ENCODE data around the gene PPP1R18.

Gene PPP1R18

GRCh38 chr6:30689985-30690384 lies 3.5 kb upstream of the PPP1R18 start:
- H3K4me1 Mint-ChIP-seq: peaks cover 63% of the 10 kb centered on the region
- H3K36me3 Mint-ChIP-seq (ENCODE audit: low read depth): peaks cover 10% of the 10 kb centered on the region
- peak overlapping the region; percentile 93 for H3K4me3 Mint-ChIP-seq
- DNase-seq: no peak
- peak overlapping the region; percentile 97 for H3K27ac Mint-ChIP-seq
- H3K27me3 Mint-ChIP-seq (ENCODE audit: low read depth, poor library complexity): no peaks in the 10 kb centered on the region
- no peaks in the 10 kb centered on the region for H3K9me3 Mint-ChIP-seq
- no peak for TF ChIP-seq CTCF (IDR thresholded peaks at IDR 0.05)

GRCh38 chr6:30689022-30689865 lies 2.8 kb upstream of the PPP1R18 start:
- H3K27me3 Mint-ChIP-seq (ENCODE audit: low read depth, poor library complexity): no peaks in the 10 kb centered on the region
- H3K27ac Mint-ChIP-seq: no peak overlapping the region
- peaks cover 12% of the 10 kb centered on the region for H3K36me3 Mint-ChIP-seq (ENCODE audit: low read depth)
- no peaks in the 10 kb centered on the region for H3K9me3 Mint-ChIP-seq
- no peak for TF ChIP-seq CTCF (IDR thresholded peaks at IDR 0.05)
- DNase-seq: no peak
- H3K4me3 Mint-ChIP-seq: peak overlapping the region; percentile 93
- H3K4me1 Mint-ChIP-seq: peaks cover 68% of the 10 kb centered on the region

GRCh38 chr6:30688569-30688968 lies 2.1 kb upstream of the PPP1R18 start:
- Mint-ChIP-seq H3K4me3 (peak overlapping the region; percentile 93), H3K4me1 (peaks cover 75% of the 10 kb centered on the region), H3K9me3 (no peaks in the 10 kb centered on the region), H3K27ac (no peak overlapping the region), H3K36me3 (ENCODE audit: low read depth) (peaks cover 12% of the 10 kb centered on the region), H3K27me3 (ENCODE audit: low read depth, poor library complexity) (no peaks in the 10 kb centered on the region)
- no peak for TF ChIP-seq CTCF (IDR thresholded peaks at IDR 0.05)
- DNase-seq: no peak

- TF ChIP-seq CTCF (IDR thresholded peaks at IDR 0.05): no peak
- Mint-ChIP-seq H3K4me1 (peaks cover 82% of the 10 kb centered on the region), H3K27ac (peak overlapping the region; percentile 95), H3K27me3 (ENCODE audit: low read depth, poor library complexity) (no peaks in the 10 kb centered on the region), H3K36me3 (ENCODE audit: low read depth) (peaks cover 12% of the 10 kb centered on the region), H3K9me3 (no peaks in the 10 kb centered on the region), H3K4me3 (peak overlapping the region; percentile 93)
- no peak for DNase-seq
Observed at GRCh38 chr6:30687659-30688431, 1.4 kb upstream of the PPP1R18 start.

GRCh38 chr6:30686908-30687658 lies 638 bp upstream of the PPP1R18 start:
- no peaks in the 10 kb centered on the region for H3K27me3 Mint-ChIP-seq (ENCODE audit: low read depth, poor library complexity)
- peak overlapping the region; percentile 93 for H3K4me3 Mint-ChIP-seq
- no peak for TF ChIP-seq CTCF (IDR thresholded peaks at IDR 0.05)
- peaks cover 13% of the 10 kb centered on the region for H3K36me3 Mint-ChIP-seq (ENCODE audit: low read depth)
- H3K4me1 Mint-ChIP-seq: peaks cover 86% of the 10 kb centered on the region
- H3K9me3 Mint-ChIP-seq: no peaks in the 10 kb centered on the region
- peak overlapping the region; percentile 95 for H3K27ac Mint-ChIP-seq
- DNase-seq: peak; percentile 92
